ENCODE data around the gene NLGN1. TPM values are rescaled to one million over a fixed set of nuclear protein-coding genes. Genes with fewer than 3 reads are reported as not detected.

NLGN1 gene
- polyA plus RNA-seq, 4 donors: 0.92 to 1.8 TPM; not detected in 2

GRCh38 chr3:174318181-174318580 is 920.6 kb downstream of the NLGN1 start:
- H3K9me3 ChIP-seq (ENCODE audit: control insufficient read depth in 2 of 2, insufficient read depth in 1 of 2, low read depth in 1 of 2, low read length in 1 of 2): peaks cover 0 to 4% of the 10 kb centered on the region in 2 donors
- no peak overlapping the region for H3K27ac ChIP-seq (ENCODE audit: low read depth in 1 of 3, low read length in 2 of 3)
- FAIRE-seq (no peak), DNase-seq (peak in 1 of 2 donors; percentile 14)
- H3K36me3 ChIP-seq (ENCODE audit: control insufficient read depth in 3 of 3, insufficient read depth in 2 of 3, low read depth in 1 of 3, low read length in 3 of 3): no peaks in the 10 kb centered on the region
- H3K27me3 ChIP-seq (ENCODE audit: control insufficient read depth in 3 of 3, insufficient read depth in 3 of 3, low read length in 3 of 3): no peaks in the 10 kb centered on the region
- no peaks in the 10 kb centered on the region for H3K4me1 ChIP-seq (ENCODE audit: control insufficient read depth in 3 of 3, insufficient read depth in 2 of 3, low read depth in 1 of 3, low read length in 2 of 3)
- no peak overlapping the region for H3K4me3 ChIP-seq (ENCODE audit: low read depth in 1 of 3, low read length in 3 of 3)
- 78 to 86% (median 86%) methylated on average over 4 of the region's 4 CpGs for WGBS, 3 donors

- DNase-seq: no peak
- Histone ChIP-seq H3K9me3 (ENCODE audit: control insufficient read depth in 2 of 2, insufficient read depth in 1 of 2, low read depth in 1 of 2, low read length in 1 of 2) (peaks cover 0 to 4% of the 10 kb centered on the region in 2 donors), H3K27me3 (ENCODE audit: control insufficient read depth in 3 of 3, insufficient read depth in 3 of 3, low read length in 3 of 3) (no peaks in the 10 kb centered on the region), H3K27ac (ENCODE audit: low read depth in 1 of 3, low read length in 2 of 3) (no peak overlapping the region), H3K4me1 (ENCODE audit: control insufficient read depth in 3 of 3, insufficient read depth in 2 of 3, low read depth in 1 of 3, low read length in 2 of 3) (peaks cover 0 to 5% (median 0%) of the 10 kb centered on the region in 3 donors), H3K4me3 (ENCODE audit: low read depth in 1 of 3, low read length in 3 of 3) (no peak overlapping the region), H3K36me3 (ENCODE audit: control insufficient read depth in 3 of 3, insufficient read depth in 2 of 3, low read depth in 1 of 3, low read length in 3 of 3) (no peaks in the 10 kb centered on the region)
- no peak for FAIRE-seq
- WGBS, 3 donors: 41 to 68% (median 45%) methylated on average over 1 of the region's 1 CpG
Measured at GRCh38 chr3:174321548-174321947, 924.0 kb downstream of the NLGN1 start.

- DNase-seq (no peak), FAIRE-seq (no peak)
- Histone ChIP-seq H3K36me3 (ENCODE audit: control insufficient read depth in 3 of 3, insufficient read depth in 2 of 3, low read depth in 1 of 3, low read length in 3 of 3) (no peaks in the 10 kb centered on the region), H3K9me3 (ENCODE audit: control insufficient read depth in 2 of 2, insufficient read depth in 1 of 2, low read depth in 1 of 2, low read length in 1 of 2) (peaks cover 0 to 4% of the 10 kb centered on the region in 2 donors), H3K4me3 (ENCODE audit: low read depth in 1 of 3, low read length in 3 of 3) (no peak overlapping the region), H3K4me1 (ENCODE audit: control insufficient read depth in 3 of 3, insufficient read depth in 2 of 3, low read depth in 1 of 3, low read length in 2 of 3) (peaks cover 0 to 5% (median 0%) of the 10 kb centered on the region in 3 donors), H3K27ac (ENCODE audit: low read depth in 1 of 3, low read length in 2 of 3) (no peak overlapping the region), H3K27me3 (ENCODE audit: control insufficient read depth in 3 of 3, insufficient read depth in 3 of 3, low read length in 3 of 3) (no peaks in the 10 kb centered on the region)
- 78 to 86% (median 80%) methylated on average over 2 of the region's 2 CpGs for WGBS, 3 donors
Measured at GRCh38 chr3:174322789-174323188, 925.2 kb downstream of the NLGN1 start.

- DNase-seq (peak; percentile 74 to 76), FAIRE-seq (no peak)
- Histone ChIP-seq H3K9me3 (ENCODE audit: control insufficient read depth in 2 of 2, insufficient read depth in 1 of 2, low read depth in 1 of 2, low read length in 1 of 2) (no peaks in the 10 kb centered on the region), H3K4me3 (ENCODE audit: low read depth in 1 of 3, low read length in 3 of 3) (no peak overlapping the region), H3K27ac (ENCODE audit: low read depth in 1 of 3, low read length in 2 of 3) (peak overlapping the region in 1 of 3 donors; percentile 63), H3K36me3 (ENCODE audit: control insufficient read depth in 3 of 3, insufficient read depth in 2 of 3, low read depth in 1 of 3, low read length in 3 of 3) (no peaks in the 10 kb centered on the region), H3K27me3 (ENCODE audit: control insufficient read depth in 3 of 3, insufficient read depth in 3 of 3, low read length in 3 of 3) (no peaks in the 10 kb centered on the region), H3K4me1 (ENCODE audit: control insufficient read depth in 3 of 3, insufficient read depth in 2 of 3, low read depth in 1 of 3, low read length in 2 of 3) (peaks cover 0 to 5% (median 0%) of the 10 kb centered on the region in 3 donors)
- WGBS, 3 donors: 13 to 63% (median 35%) methylated on average over 3 of the region's 3 CpGs
Measured at GRCh38 chr3:174325171-174325570, 927.6 kb downstream of the NLGN1 start.

DNA sequence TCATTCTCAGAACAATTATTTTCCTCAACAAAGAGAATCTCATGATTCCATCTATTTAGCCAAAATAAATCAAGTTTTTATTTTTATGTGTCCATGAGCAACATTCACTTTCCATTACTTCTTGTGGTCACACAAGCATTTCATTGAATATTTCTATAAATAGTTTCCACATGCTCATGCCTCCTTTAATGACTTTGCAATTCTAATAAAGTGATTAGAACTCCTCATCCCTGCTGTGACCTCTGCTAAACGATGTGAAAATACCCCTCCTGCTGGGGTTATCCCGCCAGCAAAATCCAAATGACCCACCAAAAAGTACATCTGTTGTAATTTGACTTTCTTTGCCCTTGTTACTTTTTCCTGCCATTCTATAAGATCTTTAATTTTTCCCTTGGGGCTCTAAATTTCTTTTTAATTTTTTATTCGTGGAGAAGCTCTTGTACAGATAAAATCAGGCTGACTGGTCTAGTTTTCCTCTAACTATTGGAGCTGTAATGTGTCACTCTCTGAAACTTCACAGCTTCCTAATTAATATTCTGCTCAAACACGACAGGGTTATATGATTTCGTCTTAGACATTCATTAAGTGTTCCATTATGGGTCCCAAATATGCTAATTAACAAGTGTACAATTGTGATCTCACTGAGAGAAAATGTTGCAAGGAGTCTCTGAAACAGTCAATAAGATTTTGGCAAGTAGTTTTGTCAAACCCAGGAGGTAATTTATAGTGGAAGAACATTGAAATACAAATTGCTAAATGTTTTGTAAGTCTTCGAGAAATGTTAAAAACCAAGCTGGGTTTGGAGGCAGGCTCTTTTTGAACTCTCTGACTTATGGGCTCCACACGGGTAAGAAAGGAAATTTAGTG is 928.5 kb downstream of the NLGN1 start:
- Histone ChIP-seq H3K27me3 (ENCODE audit: control insufficient read depth in 3 of 3, insufficient read depth in 3 of 3, low read length in 3 of 3) (no peaks in the 10 kb centered on the region), H3K9me3 (ENCODE audit: control insufficient read depth in 2 of 2, insufficient read depth in 1 of 2, low read depth in 1 of 2, low read length in 1 of 2) (no peaks in the 10 kb centered on the region), H3K4me1 (ENCODE audit: control insufficient read depth in 3 of 3, insufficient read depth in 2 of 3, low read depth in 1 of 3, low read length in 2 of 3) (peaks cover 0 to 5% (median 0%) of the 10 kb centered on the region in 3 donors), H3K4me3 (ENCODE audit: low read depth in 1 of 3, low read length in 3 of 3) (no peak overlapping the region), H3K27ac (ENCODE audit: low read depth in 1 of 3, low read length in 2 of 3) (no peak overlapping the region), H3K36me3 (ENCODE audit: control insufficient read depth in 3 of 3, insufficient read depth in 2 of 3, low read depth in 1 of 3, low read length in 3 of 3) (no peaks in the 10 kb centered on the region)
- DNase-seq: no peak
- 74 to 82% (median 76%) methylated on average over 7 of the region's 7 CpGs for WGBS, 3 donors
- FAIRE-seq: no peak

GRCh38 chr3:174329321-174329720 is 931.8 kb downstream of the NLGN1 start:
- H3K4me1 ChIP-seq (ENCODE audit: control insufficient read depth in 3 of 3, insufficient read depth in 2 of 3, low read depth in 1 of 3, low read length in 2 of 3): peaks cover 0 to 3% (median 0%) of the 10 kb centered on the region in 3 donors
- H3K4me3 ChIP-seq (ENCODE audit: low read depth in 1 of 3, low read length in 3 of 3): no peak overlapping the region
- H3K27ac ChIP-seq (ENCODE audit: low read depth in 1 of 3, low read length in 2 of 3): no peak overlapping the region
- DNase-seq: no peak
- WGBS, 3 donors: 84 to 93% (median 92%) methylated on average over 3 of the region's 3 CpGs
- H3K9me3 ChIP-seq (ENCODE audit: control insufficient read depth in 2 of 2, insufficient read depth in 1 of 2, low read depth in 1 of 2, low read length in 1 of 2): no peaks in the 10 kb centered on the region
- no peaks in the 10 kb centered on the region for H3K27me3 ChIP-seq (ENCODE audit: control insufficient read depth in 3 of 3, insufficient read depth in 3 of 3, low read length in 3 of 3)
- no peaks in the 10 kb centered on the region for H3K36me3 ChIP-seq (ENCODE audit: control insufficient read depth in 3 of 3, insufficient read depth in 2 of 3, low read depth in 1 of 3, low read length in 3 of 3)
- FAIRE-seq: no peak

DNA sequence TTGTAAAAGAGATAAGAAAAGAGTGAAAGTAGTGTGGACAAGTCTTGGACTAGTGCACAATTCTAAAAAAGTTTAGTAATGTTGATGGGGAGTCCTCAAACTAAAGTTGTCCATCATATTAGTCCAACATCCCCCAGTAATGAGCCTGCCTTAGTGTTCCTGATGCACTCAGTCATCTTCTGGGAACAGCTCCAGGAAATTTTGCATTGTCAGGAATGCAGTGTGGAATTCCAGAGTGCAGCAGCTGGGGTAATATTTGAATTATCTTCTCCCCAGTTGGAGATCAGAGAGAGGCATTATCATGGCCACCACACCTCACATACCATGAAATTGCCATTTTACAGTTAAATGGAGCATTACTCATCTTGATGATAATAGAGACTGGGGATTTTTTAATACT is 932.8 kb downstream of the NLGN1 start:
- Histone ChIP-seq H3K4me1 (ENCODE audit: control insufficient read depth in 3 of 3, insufficient read depth in 2 of 3, low read depth in 1 of 3, low read length in 2 of 3) (no peaks in the 10 kb centered on the region), H3K27ac (ENCODE audit: low read depth in 1 of 3, low read length in 2 of 3) (no peak overlapping the region), H3K4me3 (ENCODE audit: low read depth in 1 of 3, low read length in 3 of 3) (no peak overlapping the region), H3K36me3 (ENCODE audit: control insufficient read depth in 3 of 3, insufficient read depth in 2 of 3, low read depth in 1 of 3, low read length in 3 of 3) (no peaks in the 10 kb centered on the region), H3K27me3 (ENCODE audit: control insufficient read depth in 3 of 3, insufficient read depth in 3 of 3, low read length in 3 of 3) (no peaks in the 10 kb centered on the region), H3K9me3 (ENCODE audit: control insufficient read depth in 2 of 2, insufficient read depth in 1 of 2, low read depth in 1 of 2, low read length in 1 of 2) (no peaks in the 10 kb centered on the region)
- DNase-seq (no peak), FAIRE-seq (no peak)

DNA sequence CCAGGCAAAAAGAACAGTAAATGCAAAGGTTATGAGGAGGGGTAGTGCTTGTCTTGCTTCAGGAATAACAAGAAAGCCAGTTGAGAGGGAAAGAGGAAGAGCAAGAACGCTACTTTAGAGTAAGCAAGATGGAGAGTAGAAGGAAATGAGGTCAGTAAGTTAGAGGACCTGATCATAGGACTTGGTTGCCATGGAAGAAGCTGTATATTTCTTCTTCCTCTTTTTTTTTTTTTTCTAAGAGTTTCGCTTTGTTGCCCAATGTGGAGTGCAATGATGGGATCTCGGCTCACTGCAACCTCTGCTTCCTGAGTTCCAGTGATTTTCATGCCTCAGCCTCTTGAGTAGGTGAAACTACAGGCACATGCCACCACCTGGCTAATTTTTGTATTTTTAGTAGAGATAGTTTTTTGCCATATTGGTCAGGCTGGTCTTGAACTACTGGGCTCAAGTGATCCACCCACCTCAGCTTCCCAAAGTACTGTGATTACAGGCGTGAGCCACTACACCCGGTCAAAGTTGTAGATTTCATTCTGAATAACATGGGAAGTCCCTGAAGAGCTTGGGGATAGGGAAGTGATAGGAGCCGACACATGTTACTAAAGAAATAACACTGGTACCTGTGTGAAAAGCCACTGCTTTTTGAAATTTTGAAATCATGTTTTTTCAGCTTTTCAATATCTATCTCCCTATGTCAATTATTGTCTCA is 933.7 kb downstream of the NLGN1 start:
- no peaks in the 10 kb centered on the region for H3K36me3 ChIP-seq (ENCODE audit: control insufficient read depth in 3 of 3, insufficient read depth in 2 of 3, low read depth in 1 of 3, low read length in 3 of 3)
- H3K4me3 ChIP-seq (ENCODE audit: low read depth in 1 of 3, low read length in 3 of 3): no peak overlapping the region
- no peaks in the 10 kb centered on the region for H3K4me1 ChIP-seq (ENCODE audit: control insufficient read depth in 3 of 3, insufficient read depth in 2 of 3, low read depth in 1 of 3, low read length in 2 of 3)
- no peak for DNase-seq
- H3K27ac ChIP-seq (ENCODE audit: low read depth in 1 of 3, low read length in 2 of 3): no peak overlapping the region
- no peaks in the 10 kb centered on the region for H3K27me3 ChIP-seq (ENCODE audit: control insufficient read depth in 3 of 3, insufficient read depth in 3 of 3, low read length in 3 of 3)
- 75 to 85% (median 81%) methylated on average over 6 of the region's 6 CpGs for WGBS, 3 donors
- no peaks in the 10 kb centered on the region for H3K9me3 ChIP-seq (ENCODE audit: control insufficient read depth in 2 of 2, insufficient read depth in 1 of 2, low read depth in 1 of 2, low read length in 1 of 2)
- no peak for FAIRE-seq
